Heart right ventricle (tissue), 16 donors: Measurements from ENCODE around the gene TAB2. TPM values are rescaled to one million over a fixed set of nuclear protein-coding genes. Genes with fewer than 3 reads are reported as not detected.

Source experiments
- ATAC-seq, 8 donors: fragments of 200-7000 bp; cut with Tn5 transposase; one replicate each; pipeline ENCODE4 v1.9.1; 2020; ENCODE audit warnings: mild to moderate bottlenecking in 8 of 8, moderate library complexity in 8 of 8, moderate number of reproducible peaks in 1 of 8
- DNase-seq, 2 donors: peaks; one replicate each; pipeline ENCODE4 v3.0.0-alpha.2; 2020
- H3K27ac ChIP-seq, 10 donors: fragments of 200-600 bp; sonication (generic) in 2 of 10; one replicate each; pipeline versions ENCODE4 v1.5.0 to v1.8.0; 2020 to 2022; ENCODE audit warnings: mild to moderate bottlenecking in 3 of 10
- H3K27me3 ChIP-seq, 7 donors: fragments of 200-600 bp; one replicate each; pipeline ENCODE4 v1.8.0; 2021 to 2022; ENCODE audit warnings: mild to moderate bottlenecking in 2 of 7
- H3K36me3 ChIP-seq, 9 donors: fragments of 200-600 bp; sonication (generic) in 1 of 9; one replicate each; pipeline versions ENCODE4 v1.5.0 to v1.8.0; 2020 to 2022; ENCODE audit warnings: mild to moderate bottlenecking in 2 of 9
- H3K4me1 ChIP-seq, 9 donors: fragments of 200-600 bp; sonication (generic) in 1 of 9; one replicate each; pipeline versions ENCODE4 v1.5.0 to v1.8.0; 2020 to 2022; ENCODE audit warnings: mild to moderate bottlenecking in 4 of 9
- H3K4me3 ChIP-seq, 10 donors: fragments of 200-600 bp; sonication (generic) in 2 of 10; one replicate each; pipeline versions ENCODE4 v1.5.0 to v1.8.0; 2020 to 2022; ENCODE audit warnings: mild to moderate bottlenecking in 7 of 10, moderate library complexity in 2 of 10
- H3K9me3 ChIP-seq, 11 donors: fragments of 200-600 bp in 10 of 11; sonication (generic) in 2 of 11; one replicate each; pipeline versions ENCODE4 v1.5.0 to v1.8.0; 2013 to 2022; ENCODE audit warnings: mild to moderate bottlenecking in 2 of 11, control low read depth in 1 of 11, moderate library complexity in 1 of 11
- WGBS, 2 donors: extraction: QIAGEN DNeasy Blood & Tissue Kit; methylation state at CpG; one replicate each; pipeline ENCODE4 v1.1.7; 2013; ENCODE audit warnings: inconsistent platforms in 1 of 2; 5-methylcytosine and 5-hydroxymethylcytosine counted together
- intact Hi-C, 10 donors: fragments of 100-400 bp; cut with DNase I; formaldehyde crosslinking; loops; one replicate each; pipeline versions ENCODE4 v1.11.1 to v1.14.2; 2022
- polyA plus RNA-seq, 2 donors: library from polyadenylated mRNA; stranded (reverse); fragments of 200-250 nt; gene quantifications; one replicate each; pipeline ENCODE4 v1.2.3, GENCODE V29; 2013
- total RNA-seq, 10 donors: library from RNA; stranded (reverse); fragmentation: NEBNext Ultra II Directional in 3 of 10; extraction: Animal tissue kit (Norgen Biotek cat#: 25700) in 3 of 10; gene quantifications; one replicate each; pipeline versions ENCODE4 v1.2.1 to v1.2.4, GENCODE V29; 2021 to 2023
- TF ChIP-seq, protein P1 (sequence below), 9 donors: fragments of 200-600 bp; sonication (generic) in 2 of 9; IDR thresholded peaks; one replicate each; pipeline versions ENCODE4 v1.5.0 to v1.8.0; 2021 to 2022; ENCODE audit warnings: antibody characterized with exemption in 9 of 9, mild to moderate bottlenecking in 5 of 9, moderate library complexity in 1 of 9
- donor health status: Arrhythmogenic right ventricular cardiomyopathy.
- donor health status: ischemic (EF 13 %, LVEDD 7.1; RV severe dilation, severe dysfunction).
- donor health status: healthy with polysubstance abuse.
- donor health status: DM: no; HTN: yes; CAD: no.
- donor health status: DM: no; HTN: no; CAD: no.
- donor health status: ischemic (EF 25% LVEDD 6.9; RV normal size, moderate dysfunction).
- donor health status: ischemic (EF 25% LVEDD 5.7; RV mildly dilated, moderate dysfunction).
- donor health status: healthy.
- donor health status: DM: yes; HTN: yes; CAD: no.
- donor health status: Ischemic cardiomyopathy.
- donor health status: ischemic (EF 35%, LVEDD 5.7; RV mildly dilated, moderate dysfunction).
- donor health status: nonischemic (EF 11% LVEDD 7.7; RV severe dilation, severe dysfunction).
- donor health status: DM: yes; HTN: yes; CAD: no.
- donor health status: PGD.
- donor health status: ischemic (EF 29% LVEDD 5.4; RV normal size, mild dysfunction).
- donor health status: nonischemic (EF 23%, LVEDD 6.1; RV moderate dilation, normal function).

Gene TAB2
- total and polyA plus RNA-seq, 12 donors, result 13.6 to 72.5 (median 54.3) TPM

DNA sequence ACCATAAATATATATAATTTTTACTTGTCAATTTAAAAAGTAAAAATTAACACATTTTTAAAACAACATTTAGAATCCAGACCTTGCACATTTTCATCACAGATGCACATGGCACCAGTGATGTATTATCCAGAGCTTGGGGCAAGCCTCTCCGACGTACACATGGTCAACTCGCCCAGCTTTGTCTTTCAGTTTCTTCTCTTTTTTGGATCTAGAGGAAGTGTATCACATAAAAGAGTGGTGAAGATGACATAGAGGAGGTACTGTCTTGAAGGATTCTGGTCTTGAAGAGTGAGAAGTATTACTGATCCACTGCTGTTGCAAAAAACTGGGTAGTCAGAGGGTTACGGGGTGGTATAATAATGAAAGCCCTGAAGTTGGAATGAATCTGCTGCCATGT is 46.9 kb upstream of the TAB2 start:
- intact Hi-C loops, result no loop called here
- peaks cover 0 to 46% (median 0%) of the 10 kb centered on the region in 9 donors for H3K4me1 ChIP-seq
- no peak overlapping the region for H3K4me3 ChIP-seq
- TF ChIP-seq, protein P1, sequence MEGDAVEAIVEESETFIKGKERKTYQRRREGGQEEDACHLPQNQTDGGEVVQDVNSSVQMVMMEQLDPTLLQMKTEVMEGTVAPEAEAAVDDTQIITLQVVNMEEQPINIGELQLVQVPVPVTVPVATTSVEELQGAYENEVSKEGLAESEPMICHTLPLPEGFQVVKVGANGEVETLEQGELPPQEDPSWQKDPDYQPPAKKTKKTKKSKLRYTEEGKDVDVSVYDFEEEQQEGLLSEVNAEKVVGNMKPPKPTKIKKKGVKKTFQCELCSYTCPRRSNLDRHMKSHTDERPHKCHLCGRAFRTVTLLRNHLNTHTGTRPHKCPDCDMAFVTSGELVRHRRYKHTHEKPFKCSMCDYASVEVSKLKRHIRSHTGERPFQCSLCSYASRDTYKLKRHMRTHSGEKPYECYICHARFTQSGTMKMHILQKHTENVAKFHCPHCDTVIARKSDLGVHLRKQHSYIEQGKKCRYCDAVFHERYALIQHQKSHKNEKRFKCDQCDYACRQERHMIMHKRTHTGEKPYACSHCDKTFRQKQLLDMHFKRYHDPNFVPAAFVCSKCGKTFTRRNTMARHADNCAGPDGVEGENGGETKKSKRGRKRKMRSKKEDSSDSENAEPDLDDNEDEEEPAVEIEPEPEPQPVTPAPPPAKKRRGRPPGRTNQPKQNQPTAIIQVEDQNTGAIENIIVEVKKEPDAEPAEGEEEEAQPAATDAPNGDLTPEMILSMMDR (IDR thresholded peaks at IDR 0.05), result no peak
- ATAC-seq, result no peak
- peaks cover 0 to 9% (median 0%) of the 10 kb centered on the region in 11 donors for H3K9me3 ChIP-seq
- peaks cover 0 to 11% (median 0%) of the 10 kb centered on the region in 7 donors for H3K27me3 ChIP-seq
- WGBS, 2 donors, result 92 to 93% methylated on average over 4 of the region's 4 CpGs
- no peak for DNase-seq
- H3K36me3 ChIP-seq, result no peaks in the 10 kb centered on the region
- H3K27ac ChIP-seq, result peak overlapping the region in 1 of 10 donors; percentile 80

DNA sequence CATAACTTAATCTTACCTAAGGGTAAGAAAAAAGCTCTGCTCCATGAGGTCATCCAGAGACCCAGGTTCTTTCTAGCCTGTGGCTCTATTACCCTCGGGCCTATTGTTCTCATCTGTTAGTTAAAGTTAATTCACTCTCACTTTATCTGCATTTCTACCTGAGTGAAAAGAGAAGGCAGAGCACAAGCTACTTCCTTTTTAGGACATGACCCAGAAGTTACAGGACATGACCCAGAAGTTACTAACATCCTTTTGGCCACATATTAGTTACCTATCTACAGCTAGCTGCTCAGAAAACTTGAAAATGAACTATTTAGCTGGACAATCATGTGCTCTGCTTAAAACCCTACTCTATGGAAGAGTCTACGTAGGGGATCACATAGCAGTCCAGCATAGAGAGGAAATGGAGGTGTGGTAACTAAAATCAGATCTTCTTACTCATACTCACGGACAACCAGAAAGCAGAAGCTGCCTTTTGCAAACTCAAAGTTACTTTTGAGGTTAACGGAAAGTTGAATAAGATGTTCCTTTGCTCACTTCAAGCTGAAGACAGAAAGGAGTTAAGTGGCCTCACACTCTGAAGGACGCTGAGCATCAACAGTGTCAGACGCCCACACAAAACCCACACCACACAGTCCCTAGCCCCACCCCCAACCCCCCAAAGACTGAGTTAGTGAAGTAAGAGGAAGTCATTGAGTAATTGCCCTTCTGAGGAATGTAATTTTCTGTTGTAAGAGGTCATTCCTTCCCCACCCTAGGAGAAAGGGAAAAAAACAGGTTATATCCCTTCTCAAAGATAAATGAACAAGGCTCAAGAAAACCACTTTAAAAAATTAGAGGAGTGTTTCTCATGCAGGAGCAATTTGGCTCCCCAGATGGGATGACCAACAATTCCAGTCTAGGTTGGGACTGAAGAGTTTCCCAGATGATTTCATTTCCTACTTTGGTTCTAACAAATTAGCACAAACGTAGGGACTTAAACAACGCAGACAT is 45.9 kb upstream of the TAB2 start:
- DNase-seq (no peak), ATAC-seq (peak in 3 of 8 donors; percentile 17 to 58 (median 37))
- TF ChIP-seq, protein P1 (IDR thresholded peaks at IDR 0.05), result no peak
- H3K36me3 ChIP-seq, result no peaks in the 10 kb centered on the region
- H3K27ac ChIP-seq, result peak overlapping the region in 2 of 10 donors; percentile 38 to 80
- H3K4me3 ChIP-seq, result peak overlapping the region in 1 of 10 donors; percentile 5
- peaks cover 0 to 7% (median 0%) of the 10 kb centered on the region in 7 donors for H3K27me3 ChIP-seq
- WGBS, 2 donors, result 75 to 79% methylated on average over 8 of the region's 8 CpGs
- H3K4me1 ChIP-seq, result peaks cover 0 to 42% (median 0%) of the 10 kb centered on the region in 9 donors
- H3K9me3 ChIP-seq, result peaks cover 0 to 9% (median 0%) of the 10 kb centered on the region in 11 donors
- intact Hi-C loops, result no loop called here

DNA sequence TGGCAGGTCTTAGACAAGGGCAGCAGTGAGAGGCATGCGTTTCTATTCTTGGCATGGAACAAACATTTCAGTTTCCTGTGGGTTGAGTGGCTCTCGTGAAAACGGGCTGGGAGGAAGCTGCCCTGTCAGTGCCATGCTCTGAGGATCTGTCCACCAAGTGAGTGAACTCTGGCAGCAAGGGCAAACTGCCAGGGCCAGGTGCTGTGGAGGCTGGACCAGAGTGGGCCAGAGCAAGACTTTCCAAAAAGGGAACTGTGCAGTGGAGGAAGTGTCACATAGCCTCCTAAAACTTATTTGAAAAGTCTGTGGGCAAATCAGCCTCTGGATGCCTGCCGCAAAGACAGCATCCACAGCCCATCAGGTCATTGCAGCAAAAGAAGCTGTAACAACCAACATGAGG is 44.2 kb upstream of the TAB2 start:
- intact Hi-C loops, result no loop called here
- Histone ChIP-seq H3K27me3 (peaks cover 0 to 7% (median 0%) of the 10 kb centered on the region in 7 donors), H3K27ac (peak overlapping the region in 1 of 10 donors; percentile 80), H3K9me3 (peaks cover 0 to 9% (median 0%) of the 10 kb centered on the region in 11 donors), H3K4me1 (peaks cover 0 to 34% (median 0%) of the 10 kb centered on the region in 9 donors), H3K36me3 (no peaks in the 10 kb centered on the region), H3K4me3 (no peak overlapping the region)
- ATAC-seq (peak in 2 of 8 donors; percentile 35 to 41), DNase-seq (peak in 1 of 2 donors; percentile 33)
- whole genome bisulfite sequencing, 2 donors, result 37 to 41% methylated on average over 4 of the region's 4 CpGs
- TF ChIP-seq, protein P1 (IDR thresholded peaks at IDR 0.05), result no peak

DNA sequence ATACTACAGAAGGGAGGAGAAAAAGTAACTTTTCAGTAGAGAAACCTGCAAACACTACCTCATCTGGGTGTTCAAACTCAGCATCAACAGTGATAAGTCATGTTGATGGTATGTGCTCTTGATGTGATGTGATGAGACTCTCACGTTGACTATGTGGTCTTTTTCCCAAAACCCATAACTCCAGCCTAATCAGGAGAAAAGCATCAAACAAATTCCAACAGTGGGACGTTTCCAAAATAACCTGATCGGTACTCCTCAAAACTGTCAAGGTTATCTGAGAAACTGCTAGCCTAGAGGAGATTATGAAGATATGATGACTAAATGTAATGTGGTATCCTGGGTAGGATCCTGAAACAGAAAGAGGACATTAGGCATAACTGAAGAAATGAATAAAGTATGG is 41.9 kb upstream of the TAB2 start:
- no peak for DNase-seq
- H3K27ac ChIP-seq, result no peak overlapping the region
- no peaks in the 10 kb centered on the region for H3K36me3 ChIP-seq
- H3K4me1 ChIP-seq, result peaks cover 0 to 34% (median 0%) of the 10 kb centered on the region in 9 donors
- H3K9me3 ChIP-seq, result peaks cover 0 to 9% (median 0%) of the 10 kb centered on the region in 11 donors
- ATAC-seq, result no peak
- TF ChIP-seq, protein P1 (IDR thresholded peaks at IDR 0.05), result no peak
- 82 to 84% methylated on average over 3 of the region's 3 CpGs for WGBS, 2 donors
- peaks cover 0 to 9% (median 0%) of the 10 kb centered on the region in 7 donors for H3K27me3 ChIP-seq
- intact Hi-C loops, result no loop called here
- no peak overlapping the region for H3K4me3 ChIP-seq
